ENCODE data around the gene ZNF544.
A peak's percentile ranks its signal among the peaks of the same experiment; 100 is the strongest.

ZNF544 gene

GRCh38 chr19:58228585-58229254, at the start of gene ZNF544:
TSS of gene ZNF544 (plus strand) at chr19:58228914. CDS start at chr19:58244024, 15,110 bp downstream.
- peak; percentile 79 for DNase-seq (ENCODE audit: low spot score)
- peak within 1 kb of the TSS; percentile 91 for H3K27ac Mint-ChIP-seq
- peaks cover 13% of the 10 kb centered on the region for H3K4me1 Mint-ChIP-seq (ENCODE audit: low read depth)
- H3K9me3 Mint-ChIP-seq, result peaks cover 47% of the 10 kb centered on the region
- peaks cover 48% of the 10 kb centered on the region for H3K36me3 Mint-ChIP-seq (ENCODE audit: low read depth)
- no peaks in the 10 kb centered on the region for H3K27me3 Mint-ChIP-seq (ENCODE audit: low read depth)
- H3K4me3 Mint-ChIP-seq, result peak within 1 kb of the TSS; percentile 94

DNA sequence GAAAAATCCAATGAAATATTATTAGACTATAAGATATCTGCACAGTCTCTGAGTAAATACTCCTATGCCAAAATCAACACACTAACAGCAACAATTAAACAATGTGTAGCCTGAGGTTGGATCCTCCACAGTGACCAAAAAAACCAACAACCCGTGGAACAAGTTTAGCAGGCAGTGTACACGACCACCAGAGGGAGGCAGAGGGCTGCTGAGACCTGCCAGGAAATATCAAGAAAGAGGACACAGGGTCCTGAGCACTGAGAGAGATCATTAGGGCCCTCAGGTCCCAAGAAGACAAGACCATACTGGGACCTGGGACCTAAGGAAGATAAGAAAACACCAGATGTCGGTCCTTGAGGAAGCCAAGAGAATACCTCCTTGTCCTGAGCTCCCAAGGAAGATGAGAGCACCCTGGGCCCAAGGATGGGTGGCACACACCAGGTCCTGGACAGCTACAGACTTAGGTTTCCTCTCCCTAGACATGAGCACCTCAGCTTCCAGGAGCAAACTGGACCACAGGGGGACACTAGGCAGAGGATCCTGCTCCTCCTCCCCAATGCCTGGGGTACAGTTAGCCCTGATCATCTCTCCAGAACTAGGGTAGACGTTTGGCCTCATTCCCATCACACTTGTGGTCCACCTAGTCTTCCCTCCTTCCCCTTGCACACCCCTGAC, 46.7 kb upstream of the ZNF544 start:
- peak overlapping the region; percentile 95 for H3K4me3 Mint-ChIP-seq

GRCh38 chr19:58182577-58182988, 46.1 kb upstream of the ZNF544 start:
- Mint-ChIP-seq H3K27me3 (ENCODE audit: low read depth) (no peaks in the 10 kb centered on the region), H3K4me3 (peak overlapping the region; percentile 95), H3K4me1 (ENCODE audit: low read depth) (peaks cover 17% of the 10 kb centered on the region), H3K36me3 (ENCODE audit: low read depth) (peaks cover 55% of the 10 kb centered on the region), H3K9me3 (peaks cover 52% of the 10 kb centered on the region), H3K27ac (peak overlapping the region; percentile 98)
- DNase-seq (ENCODE audit: low spot score), result no peak

More for the DNA sequence above, 46.7 kb upstream of the ZNF544 start:
- Mint-ChIP-seq H3K27me3 (ENCODE audit: low read depth) (no peaks in the 10 kb centered on the region), H3K36me3 (ENCODE audit: low read depth) (peaks cover 49% of the 10 kb centered on the region), H3K27ac (peak overlapping the region; percentile 98), H3K4me1 (ENCODE audit: low read depth) (peaks cover 17% of the 10 kb centered on the region), H3K9me3 (peaks cover 57% of the 10 kb centered on the region)
- DNase-seq (ENCODE audit: low spot score), result peak; percentile 33

DNA sequence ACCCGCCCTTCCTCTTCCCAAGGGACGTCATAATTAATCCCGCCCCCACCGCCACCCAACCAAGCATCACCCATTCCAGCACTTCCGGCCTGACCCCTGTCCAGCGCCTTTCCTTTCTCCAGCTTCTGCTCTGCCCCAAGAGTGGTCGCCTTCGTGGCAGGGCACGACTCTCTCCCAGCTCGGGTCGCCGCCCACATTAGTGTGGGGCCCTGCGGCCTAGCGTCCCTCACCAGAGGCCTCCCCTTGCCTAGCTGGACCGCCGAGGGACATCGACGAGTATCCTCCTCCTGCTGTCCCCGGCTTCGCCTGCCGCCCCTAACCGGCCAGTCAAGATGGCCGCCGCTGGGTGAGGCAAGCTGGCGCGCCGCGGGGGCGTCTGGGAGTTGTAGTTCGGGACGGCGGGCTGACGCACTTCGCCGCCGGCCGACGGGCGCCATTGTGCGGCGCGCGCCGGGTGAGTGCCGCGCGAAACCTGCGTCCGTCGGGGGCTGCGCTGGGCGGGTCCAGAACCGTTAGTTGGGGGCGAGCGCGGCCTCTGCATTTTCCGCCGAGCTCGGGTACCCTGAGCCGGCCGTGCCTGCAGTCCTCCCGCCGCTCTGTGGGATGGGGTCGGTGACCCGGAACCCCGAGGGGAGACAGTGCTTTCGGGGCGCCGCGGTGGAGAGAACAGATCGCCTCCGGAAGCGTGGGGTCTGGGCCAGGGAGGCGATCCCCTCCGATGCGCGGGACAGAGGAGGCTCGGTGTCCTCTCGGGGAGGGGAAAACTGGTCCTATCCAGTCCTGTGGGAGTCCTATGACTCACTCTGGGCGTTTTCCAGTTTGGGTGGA, 45.5 kb upstream of the ZNF544 start, which contains the start of gene ZNF274:
ZNF274 (plus strand) TSS at position 73 of the 828 bp plus-strand sequence. CDS start 905 bp downstream, outside the sequence.
- DNase-seq (ENCODE audit: low spot score), result peak; percentile 91
- H3K27ac Mint-ChIP-seq, result peak within 1 kb of the TSS; percentile 98
- H3K4me3 Mint-ChIP-seq, result peak within 1 kb of the TSS; percentile 95
- H3K36me3 Mint-ChIP-seq (ENCODE audit: low read depth), result peaks cover 59% of the 10 kb centered on the region
- peaks cover 47% of the 10 kb centered on the region for H3K9me3 Mint-ChIP-seq
- H3K27me3 Mint-ChIP-seq (ENCODE audit: low read depth), result no peaks in the 10 kb centered on the region
- peaks cover 17% of the 10 kb centered on the region for H3K4me1 Mint-ChIP-seq (ENCODE audit: low read depth)

GRCh38 chr19:58183817-58184215, 44.9 kb upstream of the ZNF544 start:
- no peak for DNase-seq (ENCODE audit: low spot score)
- Mint-ChIP-seq H3K36me3 (ENCODE audit: low read depth) (peaks cover 63% of the 10 kb centered on the region), H3K27me3 (ENCODE audit: low read depth) (no peaks in the 10 kb centered on the region), H3K27ac (peak overlapping the region; percentile 98), H3K4me1 (ENCODE audit: low read depth) (peaks cover 17% of the 10 kb centered on the region), H3K4me3 (peak overlapping the region; percentile 95), H3K9me3 (peaks cover 49% of the 10 kb centered on the region)

DNA sequence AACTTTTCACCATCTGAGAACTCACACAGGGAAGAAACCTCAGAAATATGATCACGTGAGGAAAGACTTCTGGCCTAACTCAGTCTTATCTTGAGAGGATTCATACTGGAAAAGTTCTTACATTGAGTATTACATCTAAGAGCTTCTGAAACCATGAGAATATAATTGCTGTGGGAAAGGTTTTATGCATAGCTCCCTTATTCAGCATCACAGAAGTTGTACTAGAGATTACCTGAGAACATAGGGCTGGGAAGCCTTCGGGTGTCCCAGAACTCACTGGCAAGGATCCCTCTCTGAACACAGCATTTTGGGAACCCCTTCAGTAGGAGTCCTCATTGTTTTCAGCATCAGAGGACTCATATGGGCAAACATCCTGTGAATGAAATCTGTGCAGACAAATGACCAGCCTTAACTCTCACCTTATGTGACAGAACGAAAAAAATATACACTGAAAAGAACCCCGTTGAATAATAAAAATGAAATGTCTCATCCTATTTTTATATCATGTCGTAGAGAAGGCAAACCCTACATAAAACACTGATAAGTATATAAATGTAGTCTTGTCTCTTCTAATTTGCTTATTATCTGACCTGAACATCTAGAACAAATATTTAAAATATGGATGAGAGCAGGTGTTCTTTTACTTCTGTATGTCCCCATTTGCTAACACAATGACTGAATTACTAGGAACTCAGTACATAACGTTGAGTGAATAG, 31.7 kb upstream of the ZNF544 start:
- H3K4me3 Mint-ChIP-seq, result no peak overlapping the region
- DNase-seq (ENCODE audit: low spot score), result no peak
- no peaks in the 10 kb centered on the region for H3K4me1 Mint-ChIP-seq (ENCODE audit: low read depth)
- no peak overlapping the region for H3K27ac Mint-ChIP-seq
- peaks cover 68% of the 10 kb centered on the region for H3K9me3 Mint-ChIP-seq
- H3K36me3 Mint-ChIP-seq (ENCODE audit: low read depth), result peaks cover 79% of the 10 kb centered on the region
- no peaks in the 10 kb centered on the region for H3K27me3 Mint-ChIP-seq (ENCODE audit: low read depth)

DNA sequence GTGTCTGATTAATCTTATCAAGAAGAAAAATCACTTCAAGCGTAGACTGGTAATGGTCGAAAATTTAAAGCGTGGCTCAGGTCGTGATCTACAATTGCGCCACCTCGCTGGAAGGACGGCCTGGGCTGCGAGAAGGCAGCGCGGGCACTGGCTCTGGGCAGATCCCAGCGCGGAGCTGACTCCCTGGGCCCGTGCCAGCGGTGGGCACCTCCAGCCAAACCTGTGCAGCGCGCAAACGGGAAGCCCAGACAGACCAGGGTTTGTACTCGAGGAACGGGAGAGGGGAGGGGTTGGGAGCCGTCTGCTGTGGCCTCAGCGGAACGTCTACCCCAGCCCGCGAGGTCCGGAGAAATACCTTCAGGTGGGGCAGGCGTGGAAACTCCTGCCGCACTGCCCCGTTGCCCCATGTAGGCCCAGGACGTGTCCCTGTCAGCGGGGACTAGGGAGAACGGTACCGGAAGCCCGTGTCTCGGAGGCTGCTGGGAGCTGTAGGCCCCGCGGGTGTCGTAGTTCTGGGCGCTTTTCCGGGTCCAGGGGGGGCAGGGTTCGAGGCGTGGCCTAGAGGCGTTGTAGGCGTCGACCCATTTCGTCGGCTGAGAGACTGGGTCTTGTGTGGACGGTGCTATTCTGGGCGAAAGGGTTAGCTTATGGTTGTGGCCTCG, 24.8 kb upstream of the ZNF544 start:
- no peak for DNase-seq (ENCODE audit: low spot score)
- H3K27me3 Mint-ChIP-seq (ENCODE audit: low read depth), result no peaks in the 10 kb centered on the region
- H3K4me1 Mint-ChIP-seq (ENCODE audit: low read depth), result no peaks in the 10 kb centered on the region
- H3K36me3 Mint-ChIP-seq (ENCODE audit: low read depth), result peaks cover 81% of the 10 kb centered on the region
- H3K4me3 Mint-ChIP-seq, result no peak overlapping the region
- H3K27ac Mint-ChIP-seq, result no peak overlapping the region
- peaks cover 77% of the 10 kb centered on the region for H3K9me3 Mint-ChIP-seq

GRCh38 chr19:58204566-58204965, 24.1 kb upstream of the ZNF544 start:
- peaks cover 81% of the 10 kb centered on the region for H3K9me3 Mint-ChIP-seq
- H3K27ac Mint-ChIP-seq, result no peak overlapping the region
- peaks cover 82% of the 10 kb centered on the region for H3K36me3 Mint-ChIP-seq (ENCODE audit: low read depth)
- no peaks in the 10 kb centered on the region for H3K27me3 Mint-ChIP-seq (ENCODE audit: low read depth)
- no peak for DNase-seq (ENCODE audit: low spot score)
- H3K4me1 Mint-ChIP-seq (ENCODE audit: low read depth), result no peaks in the 10 kb centered on the region
- H3K4me3 Mint-ChIP-seq, result no peak overlapping the region

DNA sequence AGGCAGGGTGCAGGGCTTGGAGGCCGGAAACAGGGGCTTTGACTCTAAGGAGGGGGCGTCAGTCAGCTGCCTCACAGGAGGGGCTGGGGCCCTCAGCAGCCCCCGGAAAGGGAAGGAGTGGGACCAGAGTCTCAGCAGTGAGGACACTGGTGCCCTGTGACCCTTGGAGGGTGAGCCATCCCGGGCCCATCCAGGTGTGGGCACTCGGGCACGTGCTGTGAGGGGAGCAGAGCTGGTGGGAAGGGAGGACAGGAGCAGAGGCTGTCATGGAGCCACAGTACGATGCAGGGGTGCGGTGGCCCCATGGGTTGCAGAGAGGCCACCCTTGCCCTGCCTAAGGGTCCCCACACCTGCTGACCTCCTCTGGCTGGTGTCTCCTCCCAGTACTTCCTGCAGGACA, 19.1 kb upstream of the ZNF544 start:
- DNase-seq (ENCODE audit: low spot score), result no peak
- H3K27ac Mint-ChIP-seq, result no peak overlapping the region
- no peaks in the 10 kb centered on the region for H3K4me1 Mint-ChIP-seq (ENCODE audit: low read depth)
- peaks cover 97% of the 10 kb centered on the region for H3K36me3 Mint-ChIP-seq (ENCODE audit: low read depth)
- H3K27me3 Mint-ChIP-seq (ENCODE audit: low read depth), result no peaks in the 10 kb centered on the region
- H3K9me3 Mint-ChIP-seq, result peaks cover 92% of the 10 kb centered on the region
- no peak overlapping the region for H3K4me3 Mint-ChIP-seq

DNA sequence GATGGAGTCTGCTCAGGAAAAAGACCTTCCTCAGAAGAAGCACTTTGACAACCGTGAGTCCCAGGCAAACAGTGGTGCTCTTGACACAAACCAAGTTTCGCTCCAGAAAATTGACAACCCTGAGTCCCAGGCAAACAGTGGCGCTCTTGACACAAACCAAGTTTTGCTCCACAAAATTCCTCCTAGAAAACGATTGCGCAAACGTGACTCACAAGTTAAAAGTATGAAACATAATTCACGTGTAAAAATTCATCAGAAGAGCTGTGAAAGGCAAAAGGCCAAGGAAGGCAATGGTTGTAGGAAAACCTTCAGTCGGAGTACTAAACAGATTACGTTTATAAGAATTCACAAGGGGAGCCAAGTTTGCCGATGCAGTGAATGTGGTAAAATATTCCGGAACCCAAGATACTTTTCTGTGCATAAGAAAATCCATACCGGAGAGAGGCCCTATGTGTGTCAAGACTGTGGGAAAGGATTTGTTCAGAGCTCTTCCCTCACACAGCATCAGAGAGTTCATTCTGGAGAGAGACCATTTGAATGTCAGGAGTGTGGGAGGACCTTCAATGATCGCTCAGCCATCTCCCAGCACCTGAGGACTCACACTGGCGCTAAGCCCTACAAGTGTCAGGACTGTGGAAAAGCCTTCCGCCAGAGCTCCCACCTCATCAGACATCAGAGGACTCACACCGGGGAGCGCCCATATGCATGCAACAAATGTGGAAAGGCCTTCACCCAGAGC, 16.2 kb upstream of the ZNF544 start:
- no peak overlapping the region for H3K27ac Mint-ChIP-seq
- H3K36me3 Mint-ChIP-seq (ENCODE audit: low read depth), result peaks cover 74% of the 10 kb centered on the region
- no peak overlapping the region for H3K4me3 Mint-ChIP-seq
- no peaks in the 10 kb centered on the region for H3K4me1 Mint-ChIP-seq (ENCODE audit: low read depth)
- DNase-seq (ENCODE audit: low spot score), result no peak
- H3K27me3 Mint-ChIP-seq (ENCODE audit: low read depth), result no peaks in the 10 kb centered on the region
- peaks cover 82% of the 10 kb centered on the region for H3K9me3 Mint-ChIP-seq

DNA sequence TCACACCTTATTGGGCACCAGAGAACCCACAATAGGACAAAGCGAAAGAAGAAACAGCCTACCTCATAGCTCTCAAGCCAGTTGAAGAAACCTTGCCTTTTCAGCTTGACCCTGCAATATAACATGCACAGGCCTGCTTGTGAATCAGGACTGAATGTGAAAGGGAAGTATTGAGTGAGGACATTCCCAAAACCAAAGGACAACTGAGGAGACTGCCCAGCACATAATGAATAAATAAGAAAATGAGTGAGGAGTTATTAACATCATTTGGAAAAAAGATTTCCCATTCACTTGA, 15.7 kb upstream of the ZNF544 start:
- Mint-ChIP-seq H3K9me3 (peaks cover 82% of the 10 kb centered on the region), H3K27me3 (ENCODE audit: low read depth) (no peaks in the 10 kb centered on the region), H3K4me1 (ENCODE audit: low read depth) (no peaks in the 10 kb centered on the region), H3K36me3 (ENCODE audit: low read depth) (peaks cover 69% of the 10 kb centered on the region), H3K4me3 (no peak overlapping the region), H3K27ac (no peak overlapping the region)
- DNase-seq (ENCODE audit: low spot score), result no peak

- H3K27ac Mint-ChIP-seq, result no peak overlapping the region
- H3K27me3 Mint-ChIP-seq (ENCODE audit: low read depth), result no peaks in the 10 kb centered on the region
- no peaks in the 10 kb centered on the region for H3K4me1 Mint-ChIP-seq (ENCODE audit: low read depth)
- no peak overlapping the region for H3K4me3 Mint-ChIP-seq
- peaks cover 29% of the 10 kb centered on the region for H3K36me3 Mint-ChIP-seq (ENCODE audit: low read depth)
- no peak for DNase-seq (ENCODE audit: low spot score)
- peaks cover 53% of the 10 kb centered on the region for H3K9me3 Mint-ChIP-seq
Observed at GRCh38 chr19:58217069-58217481, 11.6 kb upstream of the ZNF544 start.

Measured in T-helper 2 cell treated with Interferon-gamma antibody and Interleukin-4, amounts not matched to agents 5 μg/mL and 100 μg/mL, for 36 hours (primary cell).